A673 (cell line): ENCODE results near the gene COPS9.

Experiments
- CTCF ChIP-seq: fragments of 300-800, 200-600 bp; sonication (generic); conservative IDR thresholded peaks from 2 replicates; pipeline ENCODE4 v1.5.1; 2017; ENCODE audit warnings: low read depth, mild to moderate bottlenecking, antibody characterized with exemption, low read length, moderate library complexity, mixed read lengths
- EZH2 ChIP-seq: fragments of 200-600 bp; sonication (generic); IDR thresholded peaks from 2 replicates; pipeline ENCODE4 v1.6.1; 2017; ENCODE audit warnings: borderline replicate concordance, low read depth, mild to moderate bottlenecking, mixed read lengths, antibody characterized with exemption, low read length; ENCODE audit not compliant: poor library complexity, severe bottlenecking

- TF ChIP-seq CTCF: no peak
- TF ChIP-seq EZH2: no peak
These were observed 38.4 kb upstream of the COPS9 start for GRCh38 chr2:240174496-240174895.
